ENCODE data around the gene TMEM37. TPM values are rescaled to one million over a fixed set of nuclear protein-coding genes. Genes with fewer than 3 reads are reported as not detected.

Gene TMEM37
- polyA plus RNA-seq, 1 donor from 2014 or later, result not detected

DNA sequence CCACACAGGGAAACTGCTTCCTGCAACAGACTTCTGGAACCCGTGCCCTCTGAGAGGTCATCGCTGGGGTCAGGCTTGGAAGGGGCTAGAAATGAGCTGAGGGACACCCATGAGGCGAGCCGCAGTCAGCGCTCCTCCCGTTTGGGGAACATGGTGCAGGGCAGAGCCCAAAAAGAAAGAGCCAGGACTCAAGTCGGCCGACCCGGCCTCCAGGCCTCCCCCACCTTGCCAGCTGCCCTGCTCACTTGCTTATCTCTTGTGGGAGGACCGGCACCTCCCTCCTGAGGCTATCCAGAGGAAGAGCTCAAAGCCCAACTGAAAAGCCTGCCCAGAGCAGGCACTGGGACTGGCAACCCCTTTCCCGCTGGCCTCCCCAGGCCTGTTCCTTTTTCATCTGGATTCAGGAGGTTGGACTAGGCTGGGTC lies 49.1 kb downstream of the TMEM37 start:
- Histone ChIP-seq H3K9ac (ENCODE audit: low read length) (no peak overlapping the region), H3K27ac (ENCODE audit: low read length) (no peak overlapping the region), H3K27me3 (ENCODE audit: insufficient read depth, low read depth, low read length) (no peaks in the 10 kb centered on the region), H3K4me2 (ENCODE audit: low read length) (no peak overlapping the region), H3K9me3 (ENCODE audit: low read length) (no peaks in the 10 kb centered on the region), H3K36me3 (ENCODE audit: insufficient read depth, low read length) (no peaks in the 10 kb centered on the region), H3K4me3 (ENCODE audit: low read length) (no peak overlapping the region), H2AFZ (ENCODE audit: low read depth, low read length) (no peak overlapping the region), H3K9me2 (ENCODE audit: insufficient read depth, low read length) (no peaks in the 10 kb centered on the region), H4K20me1 (ENCODE audit: insufficient read depth) (no peaks in the 10 kb centered on the region), H3K79me2 (replicated peaks; ENCODE audit: insufficient read depth, low read length) (no peaks in the 10 kb centered on the region), H3F3A (ENCODE audit: insufficient read depth, low read length, poor library complexity, severe bottlenecking) (no peaks in the 10 kb centered on the region)
- TF ChIP-seq SMC3 (conservative IDR thresholded peaks at IDR 0.05; ENCODE audit: poor library complexity), result no peak
- TF ChIP-seq EP300 (conservative IDR thresholded peaks at IDR 0.05; ENCODE audit: poor library complexity, severe bottlenecking), result no peak
- TF ChIP-seq REST (IDR thresholded peaks at IDR 0.05; ENCODE audit: borderline replicate concordance), result no peak
- TF ChIP-seq EZH2 (IDR thresholded peaks at IDR 0.05; ENCODE audit: borderline replicate concordance, insufficient read depth, low read length, poor library complexity, severe bottlenecking), result no peak
- TF ChIP-seq MXI1 (conservative IDR thresholded peaks at IDR 0.05; ENCODE audit: poor library complexity, severe bottlenecking), result no peak
- TF ChIP-seq, protein P1, sequence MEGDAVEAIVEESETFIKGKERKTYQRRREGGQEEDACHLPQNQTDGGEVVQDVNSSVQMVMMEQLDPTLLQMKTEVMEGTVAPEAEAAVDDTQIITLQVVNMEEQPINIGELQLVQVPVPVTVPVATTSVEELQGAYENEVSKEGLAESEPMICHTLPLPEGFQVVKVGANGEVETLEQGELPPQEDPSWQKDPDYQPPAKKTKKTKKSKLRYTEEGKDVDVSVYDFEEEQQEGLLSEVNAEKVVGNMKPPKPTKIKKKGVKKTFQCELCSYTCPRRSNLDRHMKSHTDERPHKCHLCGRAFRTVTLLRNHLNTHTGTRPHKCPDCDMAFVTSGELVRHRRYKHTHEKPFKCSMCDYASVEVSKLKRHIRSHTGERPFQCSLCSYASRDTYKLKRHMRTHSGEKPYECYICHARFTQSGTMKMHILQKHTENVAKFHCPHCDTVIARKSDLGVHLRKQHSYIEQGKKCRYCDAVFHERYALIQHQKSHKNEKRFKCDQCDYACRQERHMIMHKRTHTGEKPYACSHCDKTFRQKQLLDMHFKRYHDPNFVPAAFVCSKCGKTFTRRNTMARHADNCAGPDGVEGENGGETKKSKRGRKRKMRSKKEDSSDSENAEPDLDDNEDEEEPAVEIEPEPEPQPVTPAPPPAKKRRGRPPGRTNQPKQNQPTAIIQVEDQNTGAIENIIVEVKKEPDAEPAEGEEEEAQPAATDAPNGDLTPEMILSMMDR (IDR thresholded peaks at IDR 0.05; ENCODE audit: poor library complexity, severe bottlenecking), result no peak
- no peak for TF ChIP-seq TAF1 (IDR thresholded peaks at IDR 0.05; ENCODE audit: low read depth)
- TF ChIP-seq RAD21 (conservative IDR thresholded peaks at IDR 0.05), result no peak
- no peak for TF ChIP-seq POLR2AphosphoS5 (IDR thresholded peaks at IDR 0.05)

- H3K36me3 ChIP-seq (ENCODE audit: insufficient read depth, low read length), result no peaks in the 10 kb centered on the region
- H3K27me3 ChIP-seq (ENCODE audit: insufficient read depth, low read depth, low read length), result no peaks in the 10 kb centered on the region
- H4K20me1 ChIP-seq (ENCODE audit: insufficient read depth), result no peaks in the 10 kb centered on the region
- H2AFZ ChIP-seq (ENCODE audit: low read depth, low read length), result no peak overlapping the region
- no peak overlapping the region for H3K4me3 ChIP-seq (ENCODE audit: low read length)
- no peak overlapping the region for H3K4me2 ChIP-seq (ENCODE audit: low read length)
- no peaks in the 10 kb centered on the region for H3K9me3 ChIP-seq (ENCODE audit: low read length)
- no peaks in the 10 kb centered on the region for H3K79me2 ChIP-seq (replicated peaks; ENCODE audit: insufficient read depth, low read length)
- no peak overlapping the region for H3K9ac ChIP-seq (ENCODE audit: low read length)
- H3K9me2 ChIP-seq (ENCODE audit: insufficient read depth, low read length), result no peaks in the 10 kb centered on the region
- TF ChIP-seq EZH2 (IDR thresholded peaks at IDR 0.05; ENCODE audit: borderline replicate concordance, insufficient read depth, low read length, poor library complexity, severe bottlenecking) (no peak), RAD21 (conservative IDR thresholded peaks at IDR 0.05) (no peak), REST (IDR thresholded peaks at IDR 0.05; ENCODE audit: borderline replicate concordance) (no peak), POLR2AphosphoS5 (IDR thresholded peaks at IDR 0.05) (no peak), SMC3 (conservative IDR thresholded peaks at IDR 0.05; ENCODE audit: poor library complexity) (no peak), EP300 (conservative IDR thresholded peaks at IDR 0.05; ENCODE audit: poor library complexity, severe bottlenecking) (no peak), MXI1 (conservative IDR thresholded peaks at IDR 0.05; ENCODE audit: poor library complexity, severe bottlenecking) (no peak), TAF1 (IDR thresholded peaks at IDR 0.05; ENCODE audit: low read depth) (no peak)
- TF ChIP-seq, protein P1 (IDR thresholded peaks at IDR 0.05; ENCODE audit: poor library complexity, severe bottlenecking), result no peak
- no peaks in the 10 kb centered on the region for H3F3A ChIP-seq (ENCODE audit: insufficient read depth, low read length, poor library complexity, severe bottlenecking)
- no peak overlapping the region for H3K27ac ChIP-seq (ENCODE audit: low read length)
These were observed 50.1 kb downstream of the TMEM37 start for GRCh38 chr2:119481501-119482455.

Data from neural cell (in vitro differentiated cells).